GM19351 (cell line): ENCODE measurements around the gene DMD.
"Not testable (repeated sequence)": the region's sequence is repeated elsewhere in the genome, so short reads cannot be mapped to it uniquely, and the experiment has no call there.

Source experiments
- ATAC-seq: cut with Tn5 transposase; IDR thresholded peaks from one replicate; pipeline ENCODE4 v1.9.1; 2021; ENCODE audit warnings: mild to moderate bottlenecking, moderate library complexity; ENCODE audit not compliant: unreplicated experiment

Gene DMD

GRCh38 chrX:32867781-32868523 is 343.4 kb downstream of the DMD start:
- no peak for ATAC-seq

GRCh38 chrX:32852203-32852602 is 359.1 kb downstream of the DMD start:
- ATAC-seq = no peak

- ATAC-seq = no peak
Measured at GRCh38 chrX:32851556-32851955, 359.8 kb downstream of the DMD start.

GRCh38 chrX:32847921-32848320 is 363.4 kb downstream of the DMD start:
- no peak for ATAC-seq

- no peak for ATAC-seq
Measured at GRCh38 chrX:32842053-32842452, 369.3 kb downstream of the DMD start.

GRCh38 chrX:32839781-32840180 is 371.6 kb downstream of the DMD start:
- ATAC-seq = no peak

GRCh38 chrX:32825009-32825408 is 386.3 kb downstream of the DMD start:
- no peak for ATAC-seq

GRCh38 chrX:32804034-32804433 is 407.3 kb downstream of the DMD start:
- ATAC-seq = no peak

GRCh38 chrX:32798990-32799389 is 412.4 kb downstream of the DMD start:
- ATAC-seq = no peak

GRCh38 chrX:32788936-32789335 is 422.4 kb downstream of the DMD start:
- ATAC-seq = no peak

- no peak for ATAC-seq
Measured at GRCh38 chrX:32780109-32780508, 431.2 kb downstream of the DMD start.

GRCh38 chrX:32778965-32779364 is 432.4 kb downstream of the DMD start:
- ATAC-seq = no peak

GRCh38 chrX:32774966-32775365 is 436.4 kb downstream of the DMD start:
- no peak for ATAC-seq

GRCh38 chrX:32749070-32749469 is 462.3 kb downstream of the DMD start:
- no peak for ATAC-seq

GRCh38 chrX:32745323-32745722 is 466.0 kb downstream of the DMD start:
- ATAC-seq = no peak

- no peak for ATAC-seq
Measured at GRCh38 chrX:32744921-32745320, 466.4 kb downstream of the DMD start.

GRCh38 chrX:32741910-32742309 is 469.4 kb downstream of the DMD start:
- ATAC-seq = no peak

GRCh38 chrX:32708542-32708941 is 502.8 kb downstream of the DMD start:
- ATAC-seq = no peak

GRCh38 chrX:32705385-32705784 is 506.0 kb downstream of the DMD start:
- not testable (repeated sequence) for ATAC-seq

GRCh38 chrX:32687379-32687778 is 524.0 kb downstream of the DMD start:
- no peak for ATAC-seq

GRCh38 chrX:32678487-32678886 is 532.9 kb downstream of the DMD start:
- ATAC-seq = no peak

GRCh38 chrX:32673193-32673592 is 538.2 kb downstream of the DMD start:
- no peak for ATAC-seq

GRCh38 chrX:32662516-32662915 is 548.8 kb downstream of the DMD start:
- ATAC-seq = no peak
